OCI-LY3 (cell line): ENCODE data around the gene MATN1.

ENCODE experiments used
- H2AFZ ChIP-seq: fragments of 200-600, 300-600 bp; shearing (Covaris generic); 2 replicates; pipeline ENCODE4 v1.6.0; 2014; ENCODE audit warnings: antibody characterized with exemption, low read depth, low read length
- H3K27ac ChIP-seq: fragments of 200-600, 300-600 bp; sonication (generic); 2 replicates; pipeline ENCODE4 v1.5.1; 2014; ENCODE audit warnings: mild to moderate bottlenecking, low read length, moderate library complexity, mixed read lengths
- H3K27me3 ChIP-seq: fragments of 200-600, 300-600 bp; sonication (generic); 2 replicates; pipeline ENCODE4 v1.6.1; 2014; ENCODE audit warnings: low read depth, low read length, mixed read lengths
- H3K36me3 ChIP-seq: fragments of 200-600, 300-600 bp; sonication (generic); replicated peaks from 2 replicates; pipeline ENCODE3; 2014; ENCODE audit warnings: low read depth, low read length, mixed read lengths
- H3K4me1 ChIP-seq: fragments of 300-600, 200-600 bp; sonication (generic); 2 replicates; pipeline ENCODE4 v1.6.1; 2014; ENCODE audit warnings: low read length, mixed read lengths
- H3K4me2 ChIP-seq: fragments of 200-600, 300-600 bp; sonication (generic); 2 replicates; pipeline ENCODE4 v1.6.1; 2014; ENCODE audit warnings: low read length, mixed read lengths
- H3K4me3 ChIP-seq: fragments of 300-600, 200-600 bp; sonication (generic); 2 replicates; pipeline ENCODE4 v1.5.1; 2014; ENCODE audit warnings: antibody characterized with exemption, mild to moderate bottlenecking, low read length, moderate library complexity
- H3K79me2 ChIP-seq: fragments of 300-600, 200-600 bp; shearing (Covaris generic); 2 replicates; pipeline ENCODE4 v1.6.1; 2014; ENCODE audit warnings: mild to moderate bottlenecking, low read length, mixed read lengths
- H3K9ac ChIP-seq: fragments of 300-600, 200-600 bp; shearing (Covaris generic); 2 replicates; pipeline ENCODE4 v1.6.0; 2014; ENCODE audit warnings: mild to moderate bottlenecking, low read length, moderate library complexity
- H3K9me3 ChIP-seq: fragments of 200-600, 300-600 bp; shearing (Covaris generic); 2 replicates; pipeline ENCODE4 v1.6.1; 2014; ENCODE audit warnings: low read length, mixed read lengths; ENCODE audit not compliant: insufficient read depth
- H4K20me1 ChIP-seq: fragments of 200-600, 300-600 bp; sonication (generic); 2 replicates; pipeline ENCODE4 v1.6.1; 2016; ENCODE audit warnings: low read length, mixed read lengths; ENCODE audit not compliant: insufficient read depth
- EZH2phosphoT487 ChIP-seq: fragments of 200-600 bp; shearing (Covaris generic); IDR thresholded peaks from 2 replicates; pipeline ENCODE4 v1.6.1; 2018; ENCODE audit warnings: antibody characterized with exemption, mixed run types, low read depth
- TF ChIP-seq, protein P1 (sequence below): fragments of 200-600, 300-600 bp; sonication (generic); IDR thresholded peaks from 2 replicates; pipeline ENCODE4 v1.5.1; 2014; ENCODE audit warnings: antibody characterized with exemption, low read length, low read depth

MATN1 gene

GRCh38 chr1:30705698-30706097 lies 17.7 kb downstream of the MATN1 start:
- Histone ChIP-seq H4K20me1 (no peaks in the 10 kb centered on the region), H3K4me2 (no peak overlapping the region), H3K79me2 (no peaks in the 10 kb centered on the region), H3K27me3 (peaks cover 3% of the 10 kb centered on the region; the same call in 1 of the 2 replicates), H3K9me3 (no peaks in the 10 kb centered on the region), H3K9ac (no peak overlapping the region), H3K4me1 (peaks cover 21% of the 10 kb centered on the region), H2AFZ (no peak overlapping the region), H3K4me3 (no peak overlapping the region), H3K27ac (no peak overlapping the region), H3K36me3 (no peaks in the 10 kb centered on the region)
- no peak for TF ChIP-seq EZH2phosphoT487
- TF ChIP-seq, protein P1, sequence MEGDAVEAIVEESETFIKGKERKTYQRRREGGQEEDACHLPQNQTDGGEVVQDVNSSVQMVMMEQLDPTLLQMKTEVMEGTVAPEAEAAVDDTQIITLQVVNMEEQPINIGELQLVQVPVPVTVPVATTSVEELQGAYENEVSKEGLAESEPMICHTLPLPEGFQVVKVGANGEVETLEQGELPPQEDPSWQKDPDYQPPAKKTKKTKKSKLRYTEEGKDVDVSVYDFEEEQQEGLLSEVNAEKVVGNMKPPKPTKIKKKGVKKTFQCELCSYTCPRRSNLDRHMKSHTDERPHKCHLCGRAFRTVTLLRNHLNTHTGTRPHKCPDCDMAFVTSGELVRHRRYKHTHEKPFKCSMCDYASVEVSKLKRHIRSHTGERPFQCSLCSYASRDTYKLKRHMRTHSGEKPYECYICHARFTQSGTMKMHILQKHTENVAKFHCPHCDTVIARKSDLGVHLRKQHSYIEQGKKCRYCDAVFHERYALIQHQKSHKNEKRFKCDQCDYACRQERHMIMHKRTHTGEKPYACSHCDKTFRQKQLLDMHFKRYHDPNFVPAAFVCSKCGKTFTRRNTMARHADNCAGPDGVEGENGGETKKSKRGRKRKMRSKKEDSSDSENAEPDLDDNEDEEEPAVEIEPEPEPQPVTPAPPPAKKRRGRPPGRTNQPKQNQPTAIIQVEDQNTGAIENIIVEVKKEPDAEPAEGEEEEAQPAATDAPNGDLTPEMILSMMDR, result no peak

- H2AFZ ChIP-seq, result no peak overlapping the region
- H3K4me1 ChIP-seq, result peaks cover 21% of the 10 kb centered on the region
- H3K4me2 ChIP-seq, result no peak overlapping the region
- H3K9me3 ChIP-seq, result no peaks in the 10 kb centered on the region
- H4K20me1 ChIP-seq, result no peaks in the 10 kb centered on the region
- TF ChIP-seq, protein P1, result no peak
- no peak for TF ChIP-seq EZH2phosphoT487
- no peak overlapping the region for H3K4me3 ChIP-seq
- H3K79me2 ChIP-seq, result no peaks in the 10 kb centered on the region
- H3K9ac ChIP-seq, result no peak overlapping the region
- peaks cover 3% of the 10 kb centered on the region; the same call in 1 of the 2 replicates for H3K27me3 ChIP-seq
- no peak overlapping the region for H3K27ac ChIP-seq
- H3K36me3 ChIP-seq, result no peaks in the 10 kb centered on the region
Measured at GRCh38 chr1:30704765-30705509, 18.4 kb downstream of the MATN1 start.

DNA sequence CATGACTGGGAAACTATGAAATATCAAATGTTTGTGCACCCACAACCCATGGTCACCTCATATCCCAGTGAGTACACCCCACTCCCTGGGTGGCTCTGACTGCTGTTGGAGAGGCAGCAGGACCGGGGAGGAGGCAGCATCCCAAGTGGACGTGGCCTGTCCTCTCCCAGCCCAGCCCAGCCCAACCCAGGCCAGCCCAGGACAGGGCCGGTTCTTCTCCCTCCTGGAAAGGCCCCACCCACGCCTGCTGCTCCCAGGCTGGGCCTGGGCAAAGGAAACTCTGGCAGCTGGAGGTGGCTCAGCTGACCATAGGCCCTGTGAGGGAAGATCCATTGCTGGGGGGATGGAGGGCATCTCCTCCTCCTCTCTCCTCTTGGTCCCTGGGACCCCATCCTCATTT lies 19.1 kb downstream of the MATN1 start:
- no peaks in the 10 kb centered on the region for H3K79me2 ChIP-seq
- no peaks in the 10 kb centered on the region for H4K20me1 ChIP-seq
- no peak overlapping the region for H2AFZ ChIP-seq
- H3K27me3 ChIP-seq, result peaks cover 3% of the 10 kb centered on the region; the same call in 1 of the 2 replicates
- H3K4me2 ChIP-seq, result no peak overlapping the region
- H3K4me3 ChIP-seq, result no peak overlapping the region
- H3K9me3 ChIP-seq, result no peaks in the 10 kb centered on the region
- H3K4me1 ChIP-seq, result peaks cover 21% of the 10 kb centered on the region
- H3K9ac ChIP-seq, result no peak overlapping the region
- TF ChIP-seq, protein P1, result no peak
- no peak for TF ChIP-seq EZH2phosphoT487
- no peaks in the 10 kb centered on the region for H3K36me3 ChIP-seq
- H3K27ac ChIP-seq, result no peak overlapping the region

GRCh38 chr1:30702823-30703222 lies 20.6 kb downstream of the MATN1 start:
- TF ChIP-seq, protein P1, result no peak
- no peak for TF ChIP-seq EZH2phosphoT487
- H3K9me3 ChIP-seq, result no peaks in the 10 kb centered on the region

More at GRCh38 chr1:30702823-30703222, 20.6 kb downstream of the MATN1 start:
- Histone ChIP-seq H3K4me3 (no peak overlapping the region), H4K20me1 (no peaks in the 10 kb centered on the region), H3K9ac (no peak overlapping the region), H3K4me2 (no peak overlapping the region), H3K36me3 (no peaks in the 10 kb centered on the region), H3K27me3 (peaks cover 3% of the 10 kb centered on the region; the same call in 1 of the 2 replicates), H3K79me2 (no peaks in the 10 kb centered on the region), H3K27ac (no peak overlapping the region), H3K4me1 (peaks cover 27% of the 10 kb centered on the region), H2AFZ (no peak overlapping the region)
